H1 (cell line): Measurements from ENCODE around the gene MAP3K14. TPM values are rescaled to one million over a fixed set of nuclear protein-coding genes. Genes with fewer than 3 reads are reported as not detected.

Experiments used
- CTCF ChIA-PET: fragments of 300-600 bp; sonication (Branson Sonifier 250); formaldehyde crosslinking; loops from one replicate; lab custom pipeline; 2021; ENCODE audit not compliant: partially characterized antibody; lab: Charles Lee
- POLR2A ChIA-PET: fragments of 300-600 bp; sonication (Branson Sonifier 250); formaldehyde crosslinking; loops from one replicate; lab custom pipeline; 2021; ENCODE audit warnings: inconsistent platforms; ENCODE audit not compliant: partially characterized antibody; lab: Charles Lee
- DNase-seq, 2 experiments: peaks; one replicate each; pipeline versions ENCODE4 v3.0.0 to v3.0.0-alpha.2; 2010 to 2022; ENCODE audit warnings: low spot score in 2 of 2, low read depth in 1 of 2, mixed read lengths in 1 of 2
- FAIRE-seq: peaks from 2 replicates; lab custom pipeline; 2011; peaks lifted over from hg19 to GRCh38; lab: Jason Lieb, UNC
- H2AFZ ChIP-seq: 2 replicates; pipeline ENCODE4 v1.8.1; 2012; ENCODE audit warnings: low read length, inconsistent platforms
- H2AK5ac ChIP-seq: 2 replicates; pipeline ENCODE4 v1.6.1; 2013; ENCODE audit warnings: low read depth, low read length
- H2BK120ac ChIP-seq: replicated peaks from 2 replicates; pipeline ENCODE3; 2013; ENCODE audit warnings: low read depth, low read length, inconsistent platforms
- H2BK12ac ChIP-seq: 2 replicates; pipeline ENCODE4 v1.6.1; 2013; ENCODE audit warnings: low read depth, low read length
- H2BK15ac ChIP-seq: 2 replicates; pipeline ENCODE4 v1.6.1; 2013; ENCODE audit warnings: low read length
- H2BK20ac ChIP-seq: 2 replicates; pipeline ENCODE4 v1.6.1; 2013; ENCODE audit warnings: low read length
- H2BK5ac ChIP-seq: 2 replicates; pipeline ENCODE4 v1.6.1; 2013; ENCODE audit warnings: low read depth, low read length
- H3K14ac ChIP-seq: 2 replicates; pipeline ENCODE4 v1.6.1; 2013; ENCODE audit warnings: inconsistent platforms; ENCODE audit not compliant: insufficient read length
- H3K18ac ChIP-seq: 2 replicates; pipeline ENCODE4 v1.6.1; 2013; ENCODE audit warnings: low read length; ENCODE audit errors: extremely low read depth
- H3K23ac ChIP-seq: 2 replicates; pipeline ENCODE4 v1.6.1; 2013; ENCODE audit warnings: inconsistent platforms; ENCODE audit not compliant: insufficient read length
- H3K23me2 ChIP-seq: 2 replicates; pipeline ENCODE4 v1.6.1; 2013; ENCODE audit warnings: low read depth, low read length
- H3K27ac ChIP-seq: 2 replicates; pipeline ENCODE4 v1.6.1; 2011; ENCODE audit warnings: low read depth, low read length, inconsistent platforms
- H3K27me3 ChIP-seq, 4 experiments: replicated peaks in 1 of 4; 1 replicate in 1 of 4; 2 replicates in 3 of 4; pipeline versions ENCODE4 v1.6.1 to v1.8.1; 2011 to 2013; ENCODE audit warnings: low read length in 3 of 4, mild to moderate bottlenecking in 3 of 4, inconsistent platforms in 2 of 4, mixed read lengths in 2 of 4, moderate library complexity in 1 of 4; ENCODE audit not compliant: control insufficient read depth in 3 of 4, insufficient read depth in 3 of 4; ENCODE audit errors: extremely low read depth in 1 of 4
- H3K36me3 ChIP-seq, 4 experiments: 2 replicates each; pipeline versions ENCODE4 v1.6.1 to v1.8.1; 2011 to 2013; ENCODE audit warnings: mild to moderate bottlenecking in 4 of 4, low read length in 3 of 4, moderate library complexity in 2 of 4, control low read depth in 1 of 4, inconsistent platforms in 1 of 4; ENCODE audit not compliant: insufficient read depth in 4 of 4, control insufficient read depth in 2 of 4
- H3K4ac ChIP-seq: replicated peaks from 2 replicates; pipeline ENCODE3; 2013; ENCODE audit warnings: low read length, low read depth, mixed read lengths, inconsistent platforms; ENCODE audit not compliant: insufficient read length
- H3K4me1 ChIP-seq, 4 experiments: replicated peaks in 1 of 4; 1 replicate in 1 of 4; 2 replicates in 3 of 4; pipeline versions ENCODE4 v1.6.1 to v1.8.1; 2011 to 2013; ENCODE audit warnings: low read length in 3 of 4, inconsistent platforms in 2 of 4, mixed read lengths in 1 of 4; ENCODE audit not compliant: insufficient read depth in 4 of 4, control insufficient read depth in 3 of 4
- H3K4me2 ChIP-seq, 2 experiments: 2 replicates each; pipeline versions ENCODE4 v1.6.1 to v1.8.1; 2011 to 2013; ENCODE audit warnings: low read depth in 2 of 2, low read length in 2 of 2, control low read depth in 1 of 2, inconsistent platforms in 1 of 2, mild to moderate bottlenecking in 1 of 2; ENCODE audit not compliant: insufficient read depth in 1 of 2
- H3K4me3 ChIP-seq, 4 experiments: fragments of 200-600, 300-600 bp in 1 of 4; sonication (generic), shearing (Covaris generic), sonication (Bioruptor Twin) in 1 of 4; 2 replicates each; pipeline versions ENCODE4 v1.5.1 to v1.8.1; 2011 to 2016; ENCODE audit warnings: low read length in 4 of 4, low read depth in 3 of 4, control low read depth in 2 of 4, inconsistent platforms in 2 of 4, mild to moderate bottlenecking in 2 of 4, mixed read lengths in 1 of 4, moderate library complexity in 1 of 4; ENCODE audit not compliant: insufficient read depth in 2 of 4; ENCODE audit errors: extremely low read depth in 1 of 4
- H3K56ac ChIP-seq: replicated peaks from 2 replicates; pipeline ENCODE3; 2013; ENCODE audit warnings: low read depth, mild to moderate bottlenecking, mixed read lengths, low read length, inconsistent platforms; ENCODE audit not compliant: insufficient read length
- H3K79me1 ChIP-seq: 2 replicates; pipeline ENCODE4 v1.6.1; 2013; ENCODE audit warnings: low read depth, low read length, control low read depth
- H3K79me2 ChIP-seq, 2 experiments: 2 replicates each; pipeline versions ENCODE4 v1.6.1 to v1.8.1; 2012 to 2013; ENCODE audit warnings: low read length in 2 of 2, mild to moderate bottlenecking in 2 of 2, inconsistent platforms in 1 of 2; ENCODE audit not compliant: insufficient read depth in 2 of 2, control insufficient read depth in 1 of 2
- H3K9ac ChIP-seq, 4 experiments: replicated peaks in 1 of 4; 1 replicate in 1 of 4; 2 replicates in 3 of 4; pipeline versions ENCODE4 v1.6.1 to v1.8.1; 2011 to 2013; ENCODE audit warnings: low read depth in 3 of 4, low read length in 3 of 4, control low read depth in 2 of 4, mild to moderate bottlenecking in 2 of 4, moderate library complexity in 2 of 4, inconsistent platforms in 1 of 4; ENCODE audit errors: extremely low read depth in 1 of 4
- H3K9me3 ChIP-seq, 2 experiments: 2 replicates each; pipeline versions ENCODE4 v1.6.1 to v1.8.1; 2012 to 2013; ENCODE audit warnings: mild to moderate bottlenecking in 2 of 2, moderate library complexity in 2 of 2, control low read depth in 1 of 2, inconsistent platforms in 1 of 2, low read depth in 1 of 2, low read length in 1 of 2, mixed read lengths in 1 of 2; ENCODE audit not compliant: insufficient read depth in 2 of 2
- H4K20me1 ChIP-seq, 2 experiments: replicated peaks in 1 of 2; 2 replicates each; pipeline versions ENCODE3 to v1.8.1; 2011 to 2013; ENCODE audit warnings: inconsistent platforms in 2 of 2, low read length in 2 of 2, mild to moderate bottlenecking in 1 of 2; ENCODE audit not compliant: insufficient read depth in 2 of 2, control insufficient read depth in 1 of 2
- H4K5ac ChIP-seq: 2 replicates; pipeline ENCODE4 v1.6.1; 2013; ENCODE audit warnings: low read length, low read depth, mixed read lengths, inconsistent platforms; ENCODE audit not compliant: insufficient read length
- H4K8ac ChIP-seq: 2 replicates; pipeline ENCODE4 v1.8.0; 2013; ENCODE audit warnings: mild to moderate bottlenecking, moderate library complexity, low read length, inconsistent platforms; ENCODE audit not compliant: insufficient read depth; ENCODE audit errors: extremely low read depth
- H4K91ac ChIP-seq: replicated peaks from 2 replicates; pipeline ENCODE3; 2013; ENCODE audit warnings: low read length, mixed read lengths, inconsistent platforms; ENCODE audit not compliant: insufficient read length
- GABPA ChIP-seq: IDR thresholded peaks from 2 replicates; pipeline ENCODE4 v1.6.1; 2011; ENCODE audit warnings: mild to moderate bottlenecking, low read length, moderate library complexity, borderline replicate concordance; ENCODE audit not compliant: insufficient read depth
- JUN ChIP-seq: IDR thresholded peaks from 2 replicates; pipeline ENCODE4 v1.6.1; 2011; ENCODE audit warnings: low read depth, mild to moderate bottlenecking, improper control_type of control experiment, low read length
- KDM5A ChIP-seq: fragments of 200-600 bp; IDR thresholded peaks from 2 replicates; pipeline ENCODE4 v1.7.1; 2012; ENCODE audit warnings: mild to moderate bottlenecking, low read length, inconsistent platforms, mixed read lengths
- USF2 ChIP-seq: IDR thresholded peaks from 2 replicates; pipeline ENCODE4 v1.6.1; 2011; ENCODE audit warnings: low read length, improper control_type of control experiment
- YY1 ChIP-seq: IDR thresholded peaks from 2 replicates; pipeline ENCODE4 v1.6.1; 2011; ENCODE audit warnings: low read depth, mild to moderate bottlenecking, low read length
- WGBS, 2 experiments: shearing (Covaris generic) in 1 of 2; methylation state at CpG; one replicate each; pipeline versions ENCODE4 v1.1.6 to v1.1.7; 2013 to 2015; ENCODE audit warnings: low lambda C conversion rate in 2 of 2, mixed read lengths in 2 of 2, inconsistent platforms in 1 of 2, low coverage in 1 of 2, missing lambda C conversion rate in 1 of 2; ENCODE audit not compliant: insufficient replicate concordance in 2 of 2, insufficient coverage in 1 of 2, insufficient read length in 1 of 2; ENCODE audit errors: extremely low coverage in 1 of 2, missing lambda C conversion rate in 1 of 2; 5-methylcytosine and 5-hydroxymethylcytosine counted together
- polyA plus RNA-seq, 7 experiments: library from polyadenylated mRNA; depleted of rRNA in 3 of 7; stranded (reverse) in 5 of 7; unstranded in 2 of 7; fragments of >200 nt in 5 of 7; fragments of 200-250 nt in 2 of 7; gene quantifications; 1 replicate in 5 of 7; 2 replicates in 1 of 7; 4 replicates in 1 of 7; pipeline versions ENCODE4 v1.2.1 to v1.2.3, GENCODE V29; 2011 to 2013; ENCODE audit warnings: missing spikeins in 2 of 7, mixed read lengths in 2 of 7
- total RNA-seq: library from RNA; stranded (reverse); fragmentation: NEBNext Ultra II Directional; extraction: Animal tissue kit (Norgen Biotek cat#: 25700); gene quantifications from 2 replicates; pipeline ENCODE4 v1.2.1, GENCODE V29; 2021

MAP3K14 gene
- total and polyA plus RNA-seq, 2 of the 8 experiments (the other 6 are each of a cell fraction or from before 2014, with no cell fraction given) = 5.2 to 6.1 TPM

GRCh38 chr17:45305530-45306087, 11.2 kb downstream of the MAP3K14 start:
- Histone ChIP-seq H2AFZ (no peak overlapping the region), H3K18ac (no peak overlapping the region), H3K27ac (no peak overlapping the region), H3K4ac (no peak overlapping the region), H3K56ac (no peak overlapping the region), H3K14ac (no peak overlapping the region), H2BK120ac (no peak overlapping the region), H3K4me2 (no peak overlapping the region), H3K79me1 (peaks cover 1% of the 10 kb centered on the region), H3K23me2 (no peaks in the 10 kb centered on the region), H3K9ac (no peak overlapping the region), H3K9me3 (no peaks in the 10 kb centered on the region), H3K79me2 (peaks cover 3 to 24% of the 10 kb centered on the region in 2 experiments; a peak in 2 of 4 replicates), H3K27me3 (no peaks in the 10 kb centered on the region; a peak in 1 of 7 replicates), H3K4me3 (no peak overlapping the region), H2AK5ac (no peak overlapping the region), H4K5ac (no peak overlapping the region), H2BK12ac (no peak overlapping the region), H4K20me1 (peaks cover 0 to 1% of the 10 kb centered on the region in 2 experiments), H2BK20ac (no peak overlapping the region), H2BK5ac (no peak overlapping the region), H4K8ac (no peak overlapping the region), H4K91ac (no peak overlapping the region), H2BK15ac (no peak overlapping the region), H3K36me3 (no peaks in the 10 kb centered on the region), H3K4me1 (peaks cover 0 to 3% (median 0%) of the 10 kb centered on the region in 4 experiments; a peak in 3 of 7 replicates), H3K23ac (no peak overlapping the region)
- ChIA-PET CTCF (interaction anchor here (0.7 to 5.3 kb wide), 11 partner anchors 9 to 86 kb away, joined by 3 to 23 read pairs (median 4); no protein-coding TSS in a partner anchor), POLR2A (interaction anchor here (1.3 kb wide), 1 partner anchor 157 kb away, joined by 3 read pairs; the partner anchor contains the start of gene HEXIM1)
- TF ChIP-seq GABPA (no peak), JUN (no peak), KDM5A (no peak), USF2 (no peak), YY1 (no peak)
- DNase-seq (no peak), FAIRE-seq (no peak)
- 90% methylated on average over 3 of the region's 3 CpGs; no CpG with 5 or more reads in 1 of the 2 experiments for WGBS, 2 experiments
